Loucy (cell line): ENCODE measurements around the gene TRMT5.

Experiments
- EZH2phosphoT487 ChIP-seq: fragments of 200-600 bp; IDR thresholded peaks from 2 replicates; pipeline ENCODE4 v1.6.1; 2018; ENCODE audit warnings: antibody characterized with exemption, mild to moderate bottlenecking, moderate library complexity, borderline replicate concordance
- TF ChIP-seq, protein P1 (sequence below): fragments of 200-600 bp; sonication (generic); conservative IDR thresholded peaks from 2 replicates; pipeline ENCODE4 v1.5.1; 2014; ENCODE audit warnings: mild to moderate bottlenecking, antibody characterized with exemption, low read length

GRCh38 chr14:60964904-60965303 is 16.0 kb downstream of the TRMT5 start:
- TF ChIP-seq, protein P1, sequence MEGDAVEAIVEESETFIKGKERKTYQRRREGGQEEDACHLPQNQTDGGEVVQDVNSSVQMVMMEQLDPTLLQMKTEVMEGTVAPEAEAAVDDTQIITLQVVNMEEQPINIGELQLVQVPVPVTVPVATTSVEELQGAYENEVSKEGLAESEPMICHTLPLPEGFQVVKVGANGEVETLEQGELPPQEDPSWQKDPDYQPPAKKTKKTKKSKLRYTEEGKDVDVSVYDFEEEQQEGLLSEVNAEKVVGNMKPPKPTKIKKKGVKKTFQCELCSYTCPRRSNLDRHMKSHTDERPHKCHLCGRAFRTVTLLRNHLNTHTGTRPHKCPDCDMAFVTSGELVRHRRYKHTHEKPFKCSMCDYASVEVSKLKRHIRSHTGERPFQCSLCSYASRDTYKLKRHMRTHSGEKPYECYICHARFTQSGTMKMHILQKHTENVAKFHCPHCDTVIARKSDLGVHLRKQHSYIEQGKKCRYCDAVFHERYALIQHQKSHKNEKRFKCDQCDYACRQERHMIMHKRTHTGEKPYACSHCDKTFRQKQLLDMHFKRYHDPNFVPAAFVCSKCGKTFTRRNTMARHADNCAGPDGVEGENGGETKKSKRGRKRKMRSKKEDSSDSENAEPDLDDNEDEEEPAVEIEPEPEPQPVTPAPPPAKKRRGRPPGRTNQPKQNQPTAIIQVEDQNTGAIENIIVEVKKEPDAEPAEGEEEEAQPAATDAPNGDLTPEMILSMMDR: no peak
- no peak for TF ChIP-seq EZH2phosphoT487
